ENCODE results near the gene APBB2. TPM values are rescaled to one million over a fixed set of nuclear protein-coding genes. Genes with fewer than 3 reads are reported as not detected.

Gene APBB2
- total and polyA plus RNA-seq, 10 of the 15 experiments (the other 5 are each of a cell fraction or from before 2014, with no cell fraction given) = 2.7 to 24.6 (median 19.0) TPM

DNA sequence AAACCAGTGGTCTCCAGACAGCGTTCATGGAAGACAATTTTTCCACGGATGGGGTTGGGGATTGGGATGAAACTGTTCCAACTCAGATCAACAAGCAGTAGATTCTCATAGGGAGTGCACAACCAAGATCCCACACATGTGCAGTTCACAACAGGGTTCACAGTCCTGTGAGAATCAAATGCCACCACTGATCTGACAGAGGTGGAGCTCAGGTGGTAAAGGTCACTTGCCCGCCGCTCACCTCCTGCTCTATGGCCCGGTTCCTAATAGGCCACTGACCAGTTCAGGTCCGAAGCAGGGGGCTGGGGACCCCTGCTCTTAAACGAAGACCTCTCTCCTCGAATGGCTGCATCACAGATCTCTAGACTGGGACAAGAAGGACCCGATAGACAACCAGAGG is 4.4 kb downstream of the APBB2 start:
- Histone ChIP-seq H3K4me1 (ENCODE audit: control insufficient read depth, insufficient read depth, low read length) (no peaks in the 10 kb centered on the region), H3K27ac (ENCODE audit: control insufficient read depth, insufficient read depth) (0 out of 2 replicates have a peak overlapping the region, but pooled peaks have one; percentile 27), H3K9me3 (replicated peaks; ENCODE audit: control insufficient read depth, insufficient read depth, low read length) (no peaks in the 10 kb centered on the region), H4K20me1 (ENCODE audit: control insufficient read depth, insufficient read depth) (peaks cover 2% of the 10 kb centered on the region; the same call in 1 of the 2 replicates), H3K27me3 (replicated peaks in 1 of 2; ENCODE audit: control insufficient read depth in 2 of 2, insufficient read depth in 2 of 2, low read length in 1 of 2) (no peaks in the 10 kb centered on the region), H3K4me3 (0 out of 2 replicates have a peak overlapping the region, but pooled peaks have one; percentile 8), H3K79me2 (ENCODE audit: control insufficient read depth, insufficient read depth, low read length) (peaks cover 58% of the 10 kb centered on the region), H3K4me2 (ENCODE audit: control insufficient read depth, insufficient read depth) (0 out of 2 replicates have a peak overlapping the region, but pooled peaks have one; percentile 32), H2AFZ (ENCODE audit: control insufficient read depth, low read depth, low read length) (no peak overlapping the region), H3K9ac (ENCODE audit: control insufficient read depth, insufficient read depth, low read length) (no peak overlapping the region; the same call in 1 of the 2 replicates), H3K36me3 (ENCODE audit: control insufficient read depth in 2 of 2, insufficient read depth in 2 of 2, low read length in 1 of 2) (no peaks in the 10 kb centered on the region)
- SMC1A ChIA-PET (ENCODE audit: uncharacterized antibody, unreplicated experiment) = interaction anchor here (0.7 to 18.1 kb wide), 8 partner anchors 11 to 233 kb away, joined by 3 to 362 read pairs (median 6); no protein-coding TSS in a partner anchor
- RAD21 ChIA-PET (ENCODE audit: unreplicated experiment) = interaction anchor here (1.4 to 11.9 kb wide), 3 partner anchors 16 to 233 kb away, joined by 3 to 262 read pairs (median 6); no protein-coding TSS in a partner anchor
- POLR2A ChIA-PET = interaction anchor here (1.5 kb wide), 1 partner anchor 17 kb away, joined by 3 read pairs; no protein-coding TSS in a partner anchor
- BruUV-seq (replicated peaks) = no TSS peak
- ATAC-seq = no peak
- 53% methylated on average over 9 of the region's 9 CpGs for WGBS (ENCODE audit: insufficient coverage, insufficient replicate concordance, low lambda C conversion rate, missing lambda C conversion rate)
- intact Hi-C loops (cut with micrococcal nuclease; ENCODE audit: unreplicated experiment) (loop anchor here (5.0 to 10.0 kb wide), 3 partner anchors 63 to 475 kb away; no protein-coding TSS in a partner anchor), in situ Hi-C loops (cut with MboI) (loop anchor here (10.0 kb wide), 1 partner anchor 475 kb away; no protein-coding TSS in a partner anchor)
- CTCF ChIA-PET = interaction anchor here (0.6 to 18.7 kb wide), 5 partner anchors 10 to 292 kb away, joined by 3 to 567 read pairs (median 12); no protein-coding TSS in a partner anchor
- no peak for FAIRE-seq
- DNase-seq (ENCODE audit: low read depth, low spot score) = no peak
- no peak for TF ChIP-seq ZNF207 (IDR thresholded peaks at IDR 0.05; ENCODE audit: borderline replicate concordance)
- no peak for TF ChIP-seq ESRRA (IDR thresholded peaks at IDR 0.05; ENCODE audit: low read length)
- TF ChIP-seq EP300 (IDR thresholded peaks at IDR 0.05; ENCODE audit: borderline replicate concordance in 1 of 2, control insufficient read depth in 1 of 2, low read depth in 2 of 2, low read length in 2 of 2) = no peak
- TF ChIP-seq POLR2AphosphoS5 (IDR thresholded peaks at IDR 0.05; ENCODE audit: low read length) = no peak
- TF ChIP-seq, protein P1, sequence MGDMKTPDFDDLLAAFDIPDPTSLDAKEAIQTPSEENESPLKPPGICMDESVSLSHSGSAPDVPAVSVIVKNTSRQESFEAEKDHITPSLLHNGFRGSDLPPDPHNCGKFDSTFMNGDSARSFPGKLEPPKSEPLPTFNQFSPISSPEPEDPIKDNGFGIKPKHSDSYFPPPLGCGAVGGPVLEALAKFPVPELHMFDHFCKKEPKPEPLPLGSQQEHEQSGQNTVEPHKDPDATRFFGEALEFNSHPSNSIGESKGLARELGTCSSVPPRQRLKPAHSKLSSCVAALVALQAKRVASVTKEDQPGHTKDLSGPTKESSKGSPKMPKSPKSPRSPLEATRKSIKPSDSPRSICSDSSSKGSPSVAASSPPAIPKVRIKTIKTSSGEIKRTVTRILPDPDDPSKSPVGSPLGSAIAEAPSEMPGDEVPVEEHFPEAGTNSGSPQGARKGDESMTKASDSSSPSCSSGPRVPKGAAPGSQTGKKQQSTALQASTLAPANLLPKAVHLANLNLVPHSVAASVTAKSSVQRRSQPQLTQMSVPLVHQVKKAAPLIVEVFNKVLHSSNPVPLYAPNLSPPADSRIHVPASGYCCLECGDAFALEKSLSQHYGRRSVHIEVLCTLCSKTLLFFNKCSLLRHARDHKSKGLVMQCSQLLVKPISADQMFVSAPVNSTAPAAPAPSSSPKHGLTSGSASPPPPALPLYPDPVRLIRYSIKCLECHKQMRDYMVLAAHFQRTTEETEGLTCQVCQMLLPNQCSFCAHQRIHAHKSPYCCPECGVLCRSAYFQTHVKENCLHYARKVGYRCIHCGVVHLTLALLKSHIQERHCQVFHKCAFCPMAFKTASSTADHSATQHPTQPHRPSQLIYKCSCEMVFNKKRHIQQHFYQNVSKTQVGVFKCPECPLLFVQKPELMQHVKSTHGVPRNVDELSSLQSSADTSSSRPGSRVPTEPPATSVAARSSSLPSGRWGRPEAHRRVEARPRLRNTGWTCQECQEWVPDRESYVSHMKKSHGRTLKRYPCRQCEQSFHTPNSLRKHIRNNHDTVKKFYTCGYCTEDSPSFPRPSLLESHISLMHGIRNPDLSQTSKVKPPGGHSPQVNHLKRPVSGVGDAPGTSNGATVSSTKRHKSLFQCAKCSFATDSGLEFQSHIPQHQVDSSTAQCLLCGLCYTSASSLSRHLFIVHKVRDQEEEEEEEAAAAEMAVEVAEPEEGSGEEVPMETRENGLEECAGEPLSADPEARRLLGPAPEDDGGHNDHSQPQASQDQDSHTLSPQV (IDR thresholded peaks at IDR 0.05) = no peak
- TF ChIP-seq HSF1 (IDR thresholded peaks at IDR 0.05; ENCODE audit: low read depth, low read length) = no peak
- no peak for TF ChIP-seq TAF1 (IDR thresholded peaks at IDR 0.05; ENCODE audit: borderline replicate concordance, low read depth, low read length)
- no peak for TF ChIP-seq BCLAF1 (IDR thresholded peaks at IDR 0.05)
- TF ChIP-seq NFYB (IDR thresholded peaks at IDR 0.05; ENCODE audit: insufficient read depth, low read depth, low read length) = no peak
- no peak for TF ChIP-seq ASH2L (IDR thresholded peaks at IDR 0.05; ENCODE audit: borderline replicate concordance, low read depth)
- TF ChIP-seq CBX5 (IDR thresholded peaks at IDR 0.05; ENCODE audit: low read depth) = no peak
- no peak for TF ChIP-seq SIN3A (IDR thresholded peaks at IDR 0.05; ENCODE audit: low read depth, low read length)
- TF ChIP-seq KDM1A (IDR thresholded peaks at IDR 0.05; ENCODE audit: borderline replicate concordance) = no peak
- TF ChIP-seq IRF4 (IDR thresholded peaks at IDR 0.05; ENCODE audit: low read depth, low read length) = no peak
- TF ChIP-seq NFXL1 (IDR thresholded peaks at IDR 0.05; ENCODE audit: borderline replicate concordance) = no peak
